Right lobe of liver (tissue), 6 donors: ENCODE data around the gene LHX1. TPM values are rescaled to one million over a fixed set of nuclear protein-coding genes. Genes with fewer than 3 reads are reported as not detected.

ENCODE experiments used
- ATAC-seq, 4 donors: fragments of 200-7000 bp; cut with Tn5 transposase; one replicate each; pipeline ENCODE4 v1.9.1; 2020; ENCODE audit warnings: mild to moderate bottlenecking in 4 of 4, moderate library complexity in 4 of 4
- DNase-seq, 3 donors: peaks; one replicate each; pipeline ENCODE4 v3.0.0-alpha.2; 2020
- H3K27ac ChIP-seq, 3 donors: fragments of 200-600 bp; one replicate each; pipeline ENCODE4 v1.8.0; 2022
- H3K27me3 ChIP-seq, 2 donors: fragments of 200-600 bp; one replicate each; pipeline ENCODE4 v1.8.0; 2022
- H3K36me3 ChIP-seq, 4 donors: fragments of 200-600 bp; sonication (generic) in 1 of 4; one replicate each; pipeline versions ENCODE4 v1.5.1 to v1.8.0; 2017 to 2022; ENCODE audit warnings: control low read depth in 1 of 4
- H3K4me1 ChIP-seq, 4 donors: fragments of 200-600 bp; sonication (generic) in 1 of 4; one replicate each; pipeline versions ENCODE4 v1.5.1 to v1.8.0; 2017 to 2022; ENCODE audit warnings: control low read depth in 1 of 4
- H3K4me3 ChIP-seq, 3 donors: fragments of 200-600 bp; one replicate each; pipeline ENCODE4 v1.8.0; 2022
- H3K9me3 ChIP-seq, 4 donors: fragments of 200-600 bp; sonication (generic) in 1 of 4; one replicate each; pipeline versions ENCODE4 v1.5.1 to v1.8.0; 2017 to 2022; ENCODE audit warnings: control low read depth in 1 of 4
- CTCF ChIP-seq, 4 donors: fragments of 200-600 bp in 3 of 4; fragments of 450-650 bp in 1 of 4; IDR thresholded peaks; one replicate each; pipeline versions ENCODE4 v1.5.1 to v1.8.0; 2016 to 2022; ENCODE audit warnings: antibody characterized with exemption in 4 of 4, mild to moderate bottlenecking in 2 of 4
- POLR2A ChIP-seq: fragments of 450-650 bp; IDR thresholded peaks from one replicate; pipeline ENCODE4 v1.6.1; 2017; ENCODE audit warnings: antibody characterized with exemption, mild to moderate bottlenecking
- WGBS: methylation state at CpG from one replicate; pipeline ENCODE4 v1.1.6; 2018; ENCODE audit warnings: low coverage, low lambda C conversion rate; ENCODE audit not compliant: insufficient coverage; ENCODE audit errors: missing lambda C conversion rate; 5-methylcytosine and 5-hydroxymethylcytosine counted together
- intact Hi-C, 2 donors: fragments of 100-400 bp; cut with DNase I; formaldehyde crosslinking; loops; one replicate each; pipeline versions ENCODE4 v1.11.2 to v1.14.1; 2022
- total RNA-seq, 6 experiments: library from RNA; depleted of rRNA in 2 of 6; stranded (reverse); fragments of >200 nt in 2 of 6; fragmentation: NEBNext Ultra II Directional in 3 of 6; extraction: Animal tissue kit (Norgen Biotek cat#: 25700) in 3 of 6; gene quantifications; one replicate each; pipeline versions ENCODE4 v1.1.0 to v1.2.4, GENCODE V29; 2016 to 2023
- donor health status: DM: no; HTN: yes; CAD: no.
- donor health status: DM: no; HTN: no; CAD: no.
- donor health status: DM: no; HTN: no; CAD: no.
- donor health status: DM: no; HTN: yes; CAD: no.
- donor health status: DM: no; HTN: yes; CAD: no.

Gene LHX1
- total RNA-seq, 6 experiments from 2014 or later: not detected

GRCh38 chr17:36950027-36950426 is 12.8 kb downstream of the LHX1 start:
- no peak for TF ChIP-seq CTCF (IDR thresholded peaks at IDR 0.05)
- TF ChIP-seq POLR2A: no peak
- ATAC-seq (no peak), DNase-seq (no peak)
- Histone ChIP-seq H3K4me3 (peak overlapping the region in 2 of 3 donors; percentile 91 to 93), H3K27ac (no peak overlapping the region), H3K36me3 (peaks cover 0 to 32% (median 5%) of the 10 kb centered on the region in 4 donors), H3K27me3 (peaks cover 7 to 18% of the 10 kb centered on the region in 2 donors), H3K4me1 (peaks cover 0 to 17% (median 7%) of the 10 kb centered on the region in 4 donors), H3K9me3 (no peaks in the 10 kb centered on the region)
- intact Hi-C loops: no loop called here
- 35% methylated on average over 7 of the region's 8 CpGs for WGBS

GRCh38 chr17:36951084-36951789 is 14.0 kb downstream of the LHX1 start:
- H3K4me3 ChIP-seq: no peak overlapping the region
- H3K4me1 ChIP-seq: peaks cover 0 to 17% (median 7%) of the 10 kb centered on the region in 4 donors
- DNase-seq (no peak), ATAC-seq (no peak)
- H3K36me3 ChIP-seq: peaks cover 0 to 43% (median 6%) of the 10 kb centered on the region in 4 donors
- H3K9me3 ChIP-seq: no peaks in the 10 kb centered on the region
- intact Hi-C loops: no loop called here
- no peak overlapping the region for H3K27ac ChIP-seq
- peaks cover 2 to 6% of the 10 kb centered on the region in 2 donors for H3K27me3 ChIP-seq
- no peak for TF ChIP-seq POLR2A
- no peak for TF ChIP-seq CTCF (IDR thresholded peaks at IDR 0.05)
- WGBS: 86% methylated on average over 5 of the region's 5 CpGs

GRCh38 chr17:36971508-36971907 is 34.2 kb downstream of the LHX1 start:
- Histone ChIP-seq H3K36me3 (peaks cover 0 to under 1% (median 0%) of the 10 kb centered on the region in 4 donors), H3K9me3 (no peaks in the 10 kb centered on the region), H3K4me3 (no peak overlapping the region), H3K27me3 (no peaks in the 10 kb centered on the region), H3K27ac (no peak overlapping the region), H3K4me1 (no peaks in the 10 kb centered on the region)
- intact Hi-C loops: no loop called here
- WGBS: 64% methylated on average over 3 of the region's 4 CpGs
- DNase-seq (no peak), ATAC-seq (no peak)
- no peak for TF ChIP-seq CTCF (IDR thresholded peaks at IDR 0.05)
- no peak for TF ChIP-seq POLR2A

- Histone ChIP-seq H3K4me3 (no peak overlapping the region), H3K27ac (no peak overlapping the region), H3K4me1 (no peaks in the 10 kb centered on the region), H3K9me3 (no peaks in the 10 kb centered on the region), H3K27me3 (no peaks in the 10 kb centered on the region), H3K36me3 (no peaks in the 10 kb centered on the region)
- intact Hi-C loops: no loop called here
- TF ChIP-seq CTCF (IDR thresholded peaks at IDR 0.05) (no peak), POLR2A (no peak)
- DNase-seq (no peak), ATAC-seq (no peak)
Measured at GRCh38 chr17:36972186-36972700, 35.0 kb downstream of the LHX1 start.
